GM23338 (cell line): ENCODE data around the gene ORC3.

ENCODE experiments used
- CREB1 ChIP-seq: fragments of 250-450 bp; sonication (Bioruptor Pico); IDR thresholded peaks from 2 replicates; pipeline ENCODE4 v1.5.0; 2020; ENCODE audit warnings: low read depth, mild to moderate bottlenecking, moderate library complexity
- EZH2 ChIP-seq: fragments of 200-600 bp; sonication (generic); IDR thresholded peaks from one replicate; pipeline ENCODE4 v1.8.0; 2017; ENCODE audit warnings: antibody characterized with exemption, mild to moderate bottlenecking, low read depth; ENCODE audit not compliant: unreplicated experiment
- EZH2phosphoT487 ChIP-seq: fragments of 200-600 bp; sonication (generic); IDR thresholded peaks from one replicate; pipeline ENCODE4 v1.8.1; 2018; ENCODE audit warnings: antibody characterized with exemption; ENCODE audit not compliant: unreplicated experiment
- JUNB ChIP-seq: IDR thresholded peaks from one replicate; pipeline ENCODE4 v1.6.1; 2016; ENCODE audit warnings: antibody characterized with exemption; ENCODE audit not compliant: unreplicated experiment
- NANOG ChIP-seq: IDR thresholded peaks from 2 replicates; pipeline ENCODE4 v1.6.1; 2016; ENCODE audit warnings: antibody characterized with exemption, borderline replicate concordance
- POLR2AphosphoS5 ChIP-seq: IDR thresholded peaks from 2 replicates; pipeline ENCODE4 v1.6.1; 2016; ENCODE audit warnings: antibody characterized with exemption, low read depth
- REST ChIP-seq: IDR thresholded peaks from one replicate; pipeline ENCODE4 v1.6.1; 2018; ENCODE audit warnings: antibody characterized with exemption; ENCODE audit not compliant: unreplicated experiment
- STAT1 ChIP-seq: IDR thresholded peaks from one replicate; pipeline ENCODE4 v1.6.1; 2016; ENCODE audit warnings: antibody characterized with exemption; ENCODE audit not compliant: unreplicated experiment
- ZNF114 ChIP-seq: fragments of 250-450 bp; sonication (Bioruptor Pico); IDR thresholded peaks from 2 replicates; pipeline ENCODE4 v1.5.0; 2020; ENCODE audit warnings: mild to moderate bottlenecking, moderate library complexity
- TF ChIP-seq, protein P1 (sequence below), 2 experiments: fragments of 200-600 bp in 1 of 2; sonication (generic) in 1 of 2; conservative IDR thresholded peaks; 2 replicates each; pipeline versions ENCODE4 v1.5.1 to v1.6.1; 2016 to 2017; ENCODE audit warnings: antibody characterized with exemption in 2 of 2, low read depth in 2 of 2, mild to moderate bottlenecking in 2 of 2, moderate library complexity in 1 of 2
- TF ChIP-seq, protein P2 (sequence below): IDR thresholded peaks from 2 replicates; pipeline ENCODE4 v1.6.1; 2016; ENCODE audit warnings: antibody characterized with exemption

DNA sequence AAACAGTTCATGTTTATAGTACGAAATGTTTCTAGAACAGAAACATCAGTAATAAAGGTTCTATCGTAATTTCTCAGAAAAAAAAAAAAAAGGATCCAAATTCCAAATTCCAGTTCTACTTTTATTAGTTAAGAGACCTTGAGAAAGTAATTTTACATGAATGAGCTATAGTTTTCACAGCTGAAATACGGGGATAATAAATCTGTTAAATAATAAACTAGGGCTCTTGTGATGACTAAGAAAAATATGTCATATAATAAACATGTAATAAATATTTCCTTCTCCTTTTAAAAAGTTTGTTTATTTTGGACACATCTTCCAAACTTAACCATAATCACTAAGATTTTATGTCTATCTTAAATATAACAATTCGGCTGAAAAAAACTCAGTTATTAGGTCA is 17.9 kb upstream of the ORC3 start:
- TF ChIP-seq, protein P1, sequence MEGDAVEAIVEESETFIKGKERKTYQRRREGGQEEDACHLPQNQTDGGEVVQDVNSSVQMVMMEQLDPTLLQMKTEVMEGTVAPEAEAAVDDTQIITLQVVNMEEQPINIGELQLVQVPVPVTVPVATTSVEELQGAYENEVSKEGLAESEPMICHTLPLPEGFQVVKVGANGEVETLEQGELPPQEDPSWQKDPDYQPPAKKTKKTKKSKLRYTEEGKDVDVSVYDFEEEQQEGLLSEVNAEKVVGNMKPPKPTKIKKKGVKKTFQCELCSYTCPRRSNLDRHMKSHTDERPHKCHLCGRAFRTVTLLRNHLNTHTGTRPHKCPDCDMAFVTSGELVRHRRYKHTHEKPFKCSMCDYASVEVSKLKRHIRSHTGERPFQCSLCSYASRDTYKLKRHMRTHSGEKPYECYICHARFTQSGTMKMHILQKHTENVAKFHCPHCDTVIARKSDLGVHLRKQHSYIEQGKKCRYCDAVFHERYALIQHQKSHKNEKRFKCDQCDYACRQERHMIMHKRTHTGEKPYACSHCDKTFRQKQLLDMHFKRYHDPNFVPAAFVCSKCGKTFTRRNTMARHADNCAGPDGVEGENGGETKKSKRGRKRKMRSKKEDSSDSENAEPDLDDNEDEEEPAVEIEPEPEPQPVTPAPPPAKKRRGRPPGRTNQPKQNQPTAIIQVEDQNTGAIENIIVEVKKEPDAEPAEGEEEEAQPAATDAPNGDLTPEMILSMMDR (conservative IDR thresholded peaks at IDR 0.05; ENCODE audit: low read depth in 2 of 2) = no peak
- no peak for TF ChIP-seq REST
- no peak for TF ChIP-seq EZH2
- TF ChIP-seq POLR2AphosphoS5 = no peak
- no peak for TF ChIP-seq NANOG
- no peak for TF ChIP-seq EZH2phosphoT487
- TF ChIP-seq, protein P2, sequence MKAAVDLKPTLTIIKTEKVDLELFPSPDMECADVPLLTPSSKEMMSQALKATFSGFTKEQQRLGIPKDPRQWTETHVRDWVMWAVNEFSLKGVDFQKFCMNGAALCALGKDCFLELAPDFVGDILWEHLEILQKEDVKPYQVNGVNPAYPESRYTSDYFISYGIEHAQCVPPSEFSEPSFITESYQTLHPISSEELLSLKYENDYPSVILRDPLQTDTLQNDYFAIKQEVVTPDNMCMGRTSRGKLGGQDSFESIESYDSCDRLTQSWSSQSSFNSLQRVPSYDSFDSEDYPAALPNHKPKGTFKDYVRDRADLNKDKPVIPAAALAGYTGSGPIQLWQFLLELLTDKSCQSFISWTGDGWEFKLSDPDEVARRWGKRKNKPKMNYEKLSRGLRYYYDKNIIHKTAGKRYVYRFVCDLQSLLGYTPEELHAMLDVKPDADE = no peak
- no peak for TF ChIP-seq CREB1 (CRISPR knock-in tag)
- TF ChIP-seq ZNF114 = no peak
- TF ChIP-seq JUNB = no peak
- no peak for TF ChIP-seq STAT1
